Skeletal muscle tissue (tissue), 4 donors: ENCODE results near the gene EXTL1. TPM values are rescaled to one million over a fixed set of nuclear protein-coding genes. Genes with fewer than 3 reads are reported as not detected.

Experiments
- H3K27ac ChIP-seq: one replicate; pipeline ENCODE4 v1.7.0; 2013; ENCODE audit warnings: mild to moderate bottlenecking, low read depth, low read length, inconsistent platforms
- H3K27me3 ChIP-seq, 3 donors: one replicate each; pipeline ENCODE4 v1.7.0; 2013; ENCODE audit warnings: low read length in 3 of 3; ENCODE audit not compliant: control insufficient read depth in 3 of 3, insufficient read depth in 3 of 3
- H3K36me3 ChIP-seq, 3 donors: one replicate each; pipeline ENCODE4 v1.7.0; 2013; ENCODE audit warnings: low read length in 3 of 3; ENCODE audit not compliant: control insufficient read depth in 3 of 3, insufficient read depth in 3 of 3
- H3K4me1 ChIP-seq, 3 donors: one replicate each; pipeline ENCODE4 v1.7.0; 2013; ENCODE audit warnings: low read length in 3 of 3, mild to moderate bottlenecking in 3 of 3; ENCODE audit not compliant: control insufficient read depth in 3 of 3, insufficient read depth in 3 of 3
- H3K4me3 ChIP-seq, 3 donors: one replicate each; pipeline ENCODE4 v1.7.0; 2013; ENCODE audit warnings: low read length in 3 of 3
- H3K9ac ChIP-seq, 3 donors: one replicate each; pipeline ENCODE4 v1.7.0; 2013; ENCODE audit warnings: low read length in 3 of 3, mild to moderate bottlenecking in 3 of 3, moderate library complexity in 2 of 3, low read depth in 1 of 3
- H3K9me3 ChIP-seq, 3 donors: one replicate each; pipeline ENCODE4 v1.7.0; 2013; ENCODE audit warnings: low read length in 3 of 3; ENCODE audit not compliant: control insufficient read depth in 3 of 3
- total RNA-seq: library from RNA; depleted of rRNA; stranded (reverse); fragments of >200 nt; gene quantifications from one replicate; pipeline ENCODE4 v1.2.3, GENCODE V29; 2014
- donor health status: Osteomylitis.

The EXTL1 gene
- total RNA-seq, 1 donor from 2014 or later: 0.52 TPM

DNA sequence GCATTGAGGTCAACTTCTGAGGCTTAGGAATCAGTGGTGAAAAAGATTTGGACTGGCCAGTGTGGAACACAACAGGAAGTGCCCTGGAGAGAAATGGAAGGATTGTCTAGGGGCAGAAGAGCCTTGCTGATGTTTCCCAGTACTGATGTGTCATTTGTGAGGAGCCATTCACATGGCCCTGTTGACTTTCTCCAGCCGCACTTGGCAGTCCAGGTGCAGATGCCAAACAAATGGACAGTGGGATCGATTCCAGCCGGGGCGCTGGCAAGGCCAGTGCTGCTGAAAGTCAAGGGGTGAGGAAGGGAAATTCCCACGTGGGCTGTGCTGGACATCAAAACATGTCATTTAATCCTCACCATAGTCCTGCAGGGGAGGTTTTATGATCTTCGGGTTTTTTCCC is 50.7 kb downstream of the EXTL1 start:
- peaks cover 0 to 1% (median 0%) of the 10 kb centered on the region in 3 donors for H3K36me3 ChIP-seq
- H3K27ac ChIP-seq: peak overlapping the region; percentile 90
- H3K9me3 ChIP-seq: no peaks in the 10 kb centered on the region
- peaks cover 24 to 47% (median 35%) of the 10 kb centered on the region in 3 donors for H3K4me1 ChIP-seq
- H3K9ac ChIP-seq: peak overlapping the region; percentile 16 to 66 (median 52)
- peak overlapping the region; percentile 15 to 53 (median 41) for H3K4me3 ChIP-seq
- peaks cover 0 to 3% (median 0%) of the 10 kb centered on the region in 3 donors for H3K27me3 ChIP-seq

DNA sequence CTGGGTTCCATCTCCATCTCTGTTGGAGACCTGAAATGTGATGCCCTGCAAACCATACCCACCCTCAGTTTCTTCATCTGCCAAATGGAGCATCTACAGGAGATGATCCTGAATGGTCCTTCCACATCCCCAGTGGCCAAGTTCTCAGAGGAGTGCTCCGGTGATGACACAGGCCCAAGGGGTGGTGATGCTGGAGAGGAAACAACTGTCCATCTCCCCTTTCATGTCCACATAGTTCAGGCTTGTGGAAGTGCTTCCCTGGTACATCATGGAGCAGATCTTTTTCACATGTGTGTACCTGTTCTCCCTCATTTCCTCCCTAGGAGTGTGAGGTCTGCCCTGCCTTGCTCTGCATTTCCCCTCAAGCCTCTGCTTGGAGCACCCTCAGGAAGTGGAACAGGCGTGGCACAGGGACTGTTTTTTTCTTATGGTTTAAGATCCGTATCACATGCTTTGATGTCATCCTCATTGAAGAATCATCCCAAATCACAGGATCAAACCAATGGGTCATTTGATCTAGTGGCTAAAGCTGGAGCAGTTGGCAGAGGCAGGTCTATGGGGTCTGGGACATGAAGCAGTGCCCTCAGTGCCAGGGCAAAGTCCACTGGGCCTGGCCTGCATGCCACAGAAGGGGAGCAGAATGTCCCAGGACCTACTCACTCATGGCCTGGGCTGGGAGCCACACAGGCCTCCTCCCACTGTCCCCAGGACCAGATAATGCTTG is 54.0 kb downstream of the EXTL1 start:
- Histone ChIP-seq H3K27me3 (peaks cover 0 to 1% (median 0%) of the 10 kb centered on the region in 3 donors), H3K4me1 (peaks cover 31 to 52% (median 49%) of the 10 kb centered on the region in 3 donors), H3K27ac (peak overlapping the region; percentile 54), H3K9ac (peak overlapping the region in 1 of 3 donors; percentile 47), H3K9me3 (no peaks in the 10 kb centered on the region), H3K36me3 (no peaks in the 10 kb centered on the region), H3K4me3 (peak overlapping the region in 1 of 3 donors; percentile 37)

DNA sequence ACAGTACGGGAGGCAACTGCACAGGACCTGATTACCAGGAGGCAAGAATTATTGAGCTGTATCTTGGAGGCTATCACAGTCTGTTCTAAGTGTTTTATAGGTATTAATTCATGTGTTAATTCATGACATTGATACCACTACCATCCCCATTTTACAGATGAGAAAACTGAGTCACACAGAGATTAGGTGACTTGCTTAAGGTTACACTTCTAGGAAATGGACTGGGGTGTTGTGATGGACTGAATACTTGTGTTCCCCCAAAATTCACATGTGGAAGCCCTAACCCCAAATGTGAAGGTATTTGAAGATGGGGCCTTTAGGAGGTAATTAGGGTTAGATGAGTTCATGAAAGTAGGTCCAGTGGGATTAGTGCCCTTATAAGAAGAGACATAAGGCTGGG is 55.9 kb downstream of the EXTL1 start:
- no peaks in the 10 kb centered on the region for H3K27me3 ChIP-seq
- H3K36me3 ChIP-seq: no peaks in the 10 kb centered on the region
- H3K9ac ChIP-seq: no peak overlapping the region
- H3K9me3 ChIP-seq: no peaks in the 10 kb centered on the region
- H3K4me3 ChIP-seq: no peak overlapping the region
- peaks cover 40 to 52% (median 52%) of the 10 kb centered on the region in 3 donors for H3K4me1 ChIP-seq
- H3K27ac ChIP-seq: peak overlapping the region; percentile 29

DNA sequence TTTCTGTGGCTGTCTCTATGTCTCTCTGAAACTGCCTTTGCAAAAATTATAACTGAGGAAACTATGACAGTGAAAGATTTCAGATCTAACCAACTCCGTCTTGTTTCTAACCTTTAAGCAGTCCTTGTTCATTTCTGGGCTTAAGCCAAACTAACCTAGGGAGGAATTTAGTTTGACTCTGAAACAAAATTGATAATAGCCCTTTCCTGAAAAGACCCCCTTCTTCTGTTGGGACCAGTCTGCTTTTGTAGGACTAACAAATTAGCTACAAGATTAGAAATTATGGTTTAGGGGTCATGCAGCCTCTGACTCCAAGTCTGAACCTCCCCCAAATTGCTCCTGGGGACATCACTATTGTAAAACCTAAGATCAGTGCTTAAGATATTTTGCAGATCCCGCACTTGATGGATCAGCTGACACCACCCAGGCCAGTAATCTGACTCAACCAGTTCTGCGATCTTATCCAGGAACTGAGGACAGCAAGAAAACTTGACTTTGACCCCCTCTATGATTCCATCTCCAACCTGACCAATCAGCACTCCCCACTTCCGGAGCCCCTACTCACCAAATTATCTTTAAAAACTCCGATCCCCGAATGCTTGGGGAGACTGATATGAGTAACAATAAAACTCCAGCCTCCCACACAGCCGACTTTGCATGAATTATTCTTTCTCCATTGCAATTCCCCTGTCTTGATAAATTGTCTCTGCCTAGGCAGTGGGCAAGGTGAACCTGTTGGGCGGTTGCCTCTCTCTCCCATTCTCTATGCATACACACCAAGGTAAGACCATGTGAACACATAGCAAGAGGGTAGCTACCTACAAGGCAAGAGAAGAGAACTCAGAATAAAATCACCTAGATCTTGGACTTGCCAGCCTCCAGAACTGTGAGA is 57.0 kb downstream of the EXTL1 start:
- Histone ChIP-seq H3K4me1 (peaks cover 42 to 54% (median 51%) of the 10 kb centered on the region in 3 donors), H3K4me3 (no peak overlapping the region), H3K27ac (peak overlapping the region; percentile 92), H3K9ac (peak overlapping the region; percentile 13 to 58 (median 55)), H3K9me3 (no peaks in the 10 kb centered on the region), H3K27me3 (no peaks in the 10 kb centered on the region), H3K36me3 (no peaks in the 10 kb centered on the region)

DNA sequence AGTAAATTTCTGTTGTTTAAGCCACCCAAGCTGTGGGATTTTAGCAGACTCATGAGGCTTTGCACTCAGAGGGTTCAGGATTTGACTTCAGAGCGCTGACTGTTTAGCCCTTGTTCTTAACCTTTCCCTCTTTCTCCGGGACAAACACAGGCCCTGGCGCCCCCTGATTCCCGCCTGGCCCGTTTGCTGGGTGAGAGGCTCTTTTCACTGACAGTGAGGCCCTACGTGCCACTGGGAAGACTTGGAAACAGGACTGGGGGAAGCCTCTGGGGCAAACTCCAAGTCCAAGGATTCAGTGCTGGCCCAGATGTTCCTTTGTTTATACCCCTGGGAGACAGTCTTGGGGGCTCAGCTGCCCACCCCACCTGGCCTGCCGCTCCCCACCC is 57.6 kb downstream of the EXTL1 start:
- H3K27ac ChIP-seq: peak overlapping the region; percentile 92
- H3K4me1 ChIP-seq: peaks cover 49 to 60% (median 57%) of the 10 kb centered on the region in 3 donors
- H3K36me3 ChIP-seq: no peaks in the 10 kb centered on the region
- H3K9me3 ChIP-seq: no peaks in the 10 kb centered on the region
- H3K9ac ChIP-seq: peak overlapping the region; percentile 13 to 58 (median 55)
- no peaks in the 10 kb centered on the region for H3K27me3 ChIP-seq
- no peak overlapping the region for H3K4me3 ChIP-seq

DNA sequence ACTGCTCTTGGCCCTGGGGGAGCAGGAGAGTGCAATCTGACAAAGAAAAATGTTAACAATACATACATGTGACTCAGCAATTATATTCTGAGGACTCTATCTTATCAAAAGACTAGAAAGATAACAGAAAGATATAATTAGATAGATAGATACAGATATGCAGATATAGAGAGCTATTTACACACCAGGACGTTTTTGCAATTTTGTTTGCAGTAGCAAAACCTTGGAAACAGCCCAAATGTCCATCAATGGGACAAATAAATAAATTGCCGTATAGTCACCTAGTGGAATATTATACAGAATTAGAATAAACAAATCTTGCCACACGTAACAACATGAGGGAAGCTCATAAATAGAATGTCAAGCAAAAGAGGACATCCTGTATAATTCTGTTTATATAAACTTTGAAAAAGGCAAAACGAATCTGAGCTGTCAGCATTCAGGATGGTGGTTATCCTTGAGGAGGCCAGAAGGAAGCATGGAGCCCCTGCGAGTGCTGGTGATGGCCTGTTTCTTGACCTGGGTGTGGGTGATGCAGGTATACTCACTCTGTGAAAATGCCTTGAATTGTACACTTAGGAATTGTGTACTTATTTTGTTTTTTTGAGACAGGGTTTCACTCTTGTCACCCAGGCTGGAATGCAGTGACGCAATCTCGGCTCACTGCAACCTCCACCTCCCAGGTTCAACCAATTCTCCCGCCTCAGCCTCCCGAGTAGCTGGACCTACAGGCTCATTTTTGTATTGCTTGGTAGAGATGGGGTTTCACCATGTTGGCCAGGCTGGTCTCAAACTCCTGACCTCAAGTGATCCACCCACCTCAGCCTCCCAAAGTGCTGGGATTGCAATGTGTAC is 58.6 kb downstream of the EXTL1 start:
- H3K9me3 ChIP-seq: no peaks in the 10 kb centered on the region
- peaks cover 54 to 65% (median 63%) of the 10 kb centered on the region in 3 donors for H3K4me1 ChIP-seq

DNA sequence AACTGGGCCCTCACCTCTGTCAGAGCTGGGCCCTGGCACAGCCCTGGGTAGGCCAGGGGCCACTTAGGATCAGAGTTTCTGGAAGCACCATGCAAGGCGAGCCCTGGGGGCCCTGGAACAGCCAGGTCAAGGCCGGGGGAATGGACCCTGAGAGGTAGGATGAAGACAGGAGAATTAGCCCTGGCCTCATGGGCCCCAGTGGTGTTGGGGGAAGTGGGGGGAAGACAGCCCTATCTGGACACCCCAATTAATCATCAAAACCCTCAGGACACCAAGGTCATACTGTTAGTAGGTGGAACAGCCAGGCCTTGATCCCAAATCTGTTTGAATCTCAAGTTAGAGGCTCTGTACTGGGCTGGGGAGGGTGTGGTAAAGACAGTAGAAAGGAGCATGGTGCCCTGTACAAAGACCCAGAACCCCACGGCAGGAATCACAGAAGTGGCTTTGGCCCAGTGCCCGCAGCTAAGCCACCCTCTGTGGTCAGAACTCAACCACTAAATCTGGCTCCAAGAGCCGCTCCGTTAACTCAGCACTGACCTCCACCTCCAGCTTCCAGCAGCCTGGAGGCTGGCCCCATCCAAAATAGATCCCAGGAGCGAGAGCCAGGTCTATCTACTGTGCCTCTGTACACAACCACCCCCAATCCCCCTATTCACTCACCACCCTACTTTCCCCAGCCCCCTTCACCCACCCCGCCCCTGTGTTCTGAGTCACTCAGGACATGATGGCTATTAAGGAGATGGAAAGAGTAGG is 59.9 kb downstream of the EXTL1 start:
- Histone ChIP-seq H3K4me3 (no peak overlapping the region), H3K36me3 (no peaks in the 10 kb centered on the region), H3K27ac (peak overlapping the region; percentile 92), H3K9me3 (no peaks in the 10 kb centered on the region), H3K27me3 (no peaks in the 10 kb centered on the region), H3K4me1 (peaks cover 44 to 57% (median 53%) of the 10 kb centered on the region in 3 donors), H3K9ac (peak overlapping the region; percentile 35 to 60 (median 43))

More for the DNA sequence above, 58.6 kb downstream of the EXTL1 start:
- Histone ChIP-seq H3K36me3 (no peaks in the 10 kb centered on the region), H3K4me3 (no peak overlapping the region), H3K27ac (peak overlapping the region; percentile 92), H3K9ac (peak overlapping the region in 1 of 3 donors; percentile 58), H3K27me3 (no peaks in the 10 kb centered on the region)

DNA sequence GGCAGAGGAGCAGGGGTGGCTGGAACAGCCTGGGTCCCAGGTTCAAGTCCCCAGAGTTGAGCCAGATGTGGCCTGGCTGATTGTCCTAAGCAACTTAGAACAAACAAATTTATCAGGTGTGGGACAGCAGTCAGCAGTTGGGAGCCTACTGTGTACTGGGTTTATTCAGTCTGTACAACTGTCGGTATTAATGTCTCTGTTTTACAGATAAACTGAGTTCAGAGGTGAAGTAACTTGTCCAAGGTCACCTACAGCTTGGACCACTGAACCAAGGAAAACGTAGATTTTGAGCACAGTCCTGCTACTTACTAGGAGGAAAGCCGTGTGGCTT is 60.4 kb downstream of the EXTL1 start:
- H3K4me1 ChIP-seq: peaks cover 44 to 57% (median 53%) of the 10 kb centered on the region in 3 donors
- no peaks in the 10 kb centered on the region for H3K36me3 ChIP-seq
- H3K4me3 ChIP-seq: no peak overlapping the region
- peak overlapping the region in 1 of 3 donors; percentile 35 for H3K9ac ChIP-seq
- H3K9me3 ChIP-seq: no peaks in the 10 kb centered on the region
- H3K27me3 ChIP-seq: no peaks in the 10 kb centered on the region
- peak overlapping the region; percentile 92 for H3K27ac ChIP-seq

DNA sequence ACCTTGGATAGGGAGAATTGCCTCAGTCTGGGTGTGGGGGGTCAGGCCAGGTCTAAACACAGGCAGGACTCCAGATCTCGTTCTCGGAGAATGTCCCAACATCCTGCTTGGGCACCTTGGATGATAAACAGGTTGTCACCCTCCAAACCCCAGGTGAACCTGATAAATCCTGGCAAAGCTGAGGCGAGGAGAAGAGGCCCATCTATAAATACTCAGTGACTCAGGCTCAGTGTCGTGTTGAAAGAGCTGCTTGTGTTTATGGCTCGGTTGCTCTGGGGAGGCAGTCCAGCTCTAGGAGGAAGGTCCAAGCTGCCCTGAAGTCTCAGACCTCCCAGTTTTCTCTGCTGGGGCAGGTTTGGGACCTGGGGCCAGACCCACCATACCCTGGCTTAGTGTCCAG is 61.6 kb downstream of the EXTL1 start:
- no peaks in the 10 kb centered on the region for H3K27me3 ChIP-seq
- H3K4me1 ChIP-seq: peaks cover 44 to 54% (median 53%) of the 10 kb centered on the region in 3 donors
- H3K9me3 ChIP-seq: no peaks in the 10 kb centered on the region
- peak overlapping the region; percentile 39 to 75 (median 73) for H3K9ac ChIP-seq
- H3K36me3 ChIP-seq: no peaks in the 10 kb centered on the region
- H3K4me3 ChIP-seq: peak overlapping the region; percentile 24 to 45 (median 25)
- peak overlapping the region; percentile 92 for H3K27ac ChIP-seq
